HL-60 (cell line): ENCODE measurements around the gene CDIPT.

Experiments
- DNase-seq, 2 experiments: peaks; one replicate each; pipeline ENCODE4 v3.0.0-alpha.2; 2010 to 2020; ENCODE audit warnings: low read depth in 1 of 2, low spot score in 1 of 2
- H3K27ac ChIP-seq: fragments of 250-450 bp; sonication (Bioruptor Pico); replicated peaks from 2 replicates; pipeline ENCODE4 v1.5.1; 2020; ENCODE audit warnings: mild to moderate bottlenecking, moderate library complexity
- H3K27me3 ChIP-seq: fragments of 250-450 bp; sonication (Bioruptor Pico); 2 replicates; pipeline ENCODE4 v1.5.1; 2021; ENCODE audit warnings: mild to moderate bottlenecking, moderate library complexity; ENCODE audit not compliant: insufficient read depth, poor library complexity, severe bottlenecking
- H3K4me3 ChIP-seq: replicated peaks from 2 replicates; pipeline ENCODE4 v1.5.1; 2011; ENCODE audit warnings: mild to moderate bottlenecking, control low read depth, low read length; ENCODE audit not compliant: insufficient read depth
- GABPA ChIP-seq: IDR thresholded peaks from 2 replicates; pipeline ENCODE4 v1.6.1; 2012; ENCODE audit warnings: low read depth
- POLR2AphosphoS5 ChIP-seq: IDR thresholded peaks from 2 replicates; pipeline ENCODE4 v1.6.1; 2012; ENCODE audit warnings: low read depth
- SPI1 ChIP-seq: IDR thresholded peaks from 2 replicates; pipeline ENCODE4 v1.6.1; 2012; ENCODE audit warnings: low read depth, mild to moderate bottlenecking, borderline replicate concordance
- TF ChIP-seq, protein P1 (sequence below): IDR thresholded peaks from 2 replicates; pipeline ENCODE4 v1.6.1; 2012; ENCODE audit warnings: low read depth; ENCODE audit not compliant: insufficient replicate concordance
- TF ChIP-seq, protein P2 (sequence below): IDR thresholded peaks from one replicate; pipeline ENCODE4 v1.5.1; 2011; ENCODE audit warnings: low read length, control low read depth, inconsistent platforms; ENCODE audit not compliant: insufficient read depth

CDIPT gene

DNA sequence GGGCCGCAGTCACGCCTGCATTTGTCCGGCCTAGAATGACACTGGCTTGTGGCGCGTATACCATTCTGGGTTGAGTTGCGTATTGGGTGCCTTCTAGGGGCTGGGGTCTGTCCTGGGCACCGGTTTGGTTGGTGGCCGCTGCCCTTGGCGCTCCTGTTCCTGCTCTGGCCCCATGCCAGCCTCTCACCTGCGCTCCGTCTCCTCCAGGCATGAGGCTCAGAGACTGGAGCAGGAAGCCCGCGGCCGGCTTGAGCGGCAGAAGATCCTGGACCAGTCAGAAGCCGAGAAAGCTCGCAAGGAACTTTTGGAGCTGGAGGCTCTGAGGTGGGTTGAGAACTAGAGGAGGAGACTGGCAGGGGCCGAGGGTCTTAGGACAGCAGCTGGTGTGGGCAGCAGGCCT, 17.4 kb downstream of the CDIPT start:
- H3K4me3 ChIP-seq = no peak overlapping the region
- no peak for DNase-seq
- H3K27me3 ChIP-seq = no peaks in the 10 kb centered on the region
- H3K27ac ChIP-seq = no peak overlapping the region
- TF ChIP-seq, protein P1, sequence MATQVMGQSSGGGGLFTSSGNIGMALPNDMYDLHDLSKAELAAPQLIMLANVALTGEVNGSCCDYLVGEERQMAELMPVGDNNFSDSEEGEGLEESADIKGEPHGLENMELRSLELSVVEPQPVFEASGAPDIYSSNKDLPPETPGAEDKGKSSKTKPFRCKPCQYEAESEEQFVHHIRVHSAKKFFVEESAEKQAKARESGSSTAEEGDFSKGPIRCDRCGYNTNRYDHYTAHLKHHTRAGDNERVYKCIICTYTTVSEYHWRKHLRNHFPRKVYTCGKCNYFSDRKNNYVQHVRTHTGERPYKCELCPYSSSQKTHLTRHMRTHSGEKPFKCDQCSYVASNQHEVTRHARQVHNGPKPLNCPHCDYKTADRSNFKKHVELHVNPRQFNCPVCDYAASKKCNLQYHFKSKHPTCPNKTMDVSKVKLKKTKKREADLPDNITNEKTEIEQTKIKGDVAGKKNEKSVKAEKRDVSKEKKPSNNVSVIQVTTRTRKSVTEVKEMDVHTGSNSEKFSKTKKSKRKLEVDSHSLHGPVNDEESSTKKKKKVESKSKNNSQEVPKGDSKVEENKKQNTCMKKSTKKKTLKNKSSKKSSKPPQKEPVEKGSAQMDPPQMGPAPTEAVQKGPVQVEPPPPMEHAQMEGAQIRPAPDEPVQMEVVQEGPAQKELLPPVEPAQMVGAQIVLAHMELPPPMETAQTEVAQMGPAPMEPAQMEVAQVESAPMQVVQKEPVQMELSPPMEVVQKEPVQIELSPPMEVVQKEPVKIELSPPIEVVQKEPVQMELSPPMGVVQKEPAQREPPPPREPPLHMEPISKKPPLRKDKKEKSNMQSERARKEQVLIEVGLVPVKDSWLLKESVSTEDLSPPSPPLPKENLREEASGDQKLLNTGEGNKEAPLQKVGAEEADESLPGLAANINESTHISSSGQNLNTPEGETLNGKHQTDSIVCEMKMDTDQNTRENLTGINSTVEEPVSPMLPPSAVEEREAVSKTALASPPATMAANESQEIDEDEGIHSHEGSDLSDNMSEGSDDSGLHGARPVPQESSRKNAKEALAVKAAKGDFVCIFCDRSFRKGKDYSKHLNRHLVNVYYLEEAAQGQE = no peak
- no peak for TF ChIP-seq GABPA

DNA sequence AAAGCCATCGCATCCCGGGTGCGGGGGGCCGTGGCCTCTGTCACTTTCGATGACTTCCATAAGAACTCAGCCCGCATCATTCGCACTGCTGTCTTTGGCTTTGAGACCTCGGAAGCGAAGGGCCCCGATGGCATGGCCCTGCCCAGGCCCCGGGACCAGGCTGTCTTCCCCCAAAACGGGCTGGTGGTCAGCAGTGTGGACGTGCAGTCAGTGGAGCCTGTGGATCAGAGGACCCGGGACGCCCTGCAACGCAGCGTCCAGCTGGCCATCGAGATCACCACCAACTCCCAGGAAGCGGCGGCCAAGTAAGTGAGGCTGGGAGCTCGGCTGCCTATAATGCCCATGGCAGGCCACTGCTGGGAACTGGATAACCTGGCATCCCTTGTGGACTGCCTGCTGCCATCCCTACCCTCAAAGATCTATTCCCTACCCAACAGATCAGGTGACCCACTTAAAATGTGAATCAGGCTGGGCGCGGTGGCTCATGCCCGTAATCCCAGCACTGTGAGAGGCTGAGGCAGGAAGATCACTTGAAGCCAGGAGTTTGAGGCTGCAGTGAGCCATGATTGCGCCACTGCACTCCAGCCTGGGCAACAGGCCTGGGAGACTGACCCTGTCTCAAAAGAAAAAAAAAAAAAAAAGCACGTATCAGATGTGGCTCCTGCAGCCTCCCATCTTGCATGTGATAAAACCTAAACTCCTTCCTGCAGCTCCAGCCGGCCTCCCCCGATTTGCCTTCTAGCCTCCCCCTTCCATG, 18.3 kb downstream of the CDIPT start:
- no peak for DNase-seq
- Histone ChIP-seq H3K4me3 (no peak overlapping the region), H3K27me3 (no peaks in the 10 kb centered on the region), H3K27ac (no peak overlapping the region)
- no peak for TF ChIP-seq SPI1
- TF ChIP-seq, protein P1 = no peak
- TF ChIP-seq, protein P2, sequence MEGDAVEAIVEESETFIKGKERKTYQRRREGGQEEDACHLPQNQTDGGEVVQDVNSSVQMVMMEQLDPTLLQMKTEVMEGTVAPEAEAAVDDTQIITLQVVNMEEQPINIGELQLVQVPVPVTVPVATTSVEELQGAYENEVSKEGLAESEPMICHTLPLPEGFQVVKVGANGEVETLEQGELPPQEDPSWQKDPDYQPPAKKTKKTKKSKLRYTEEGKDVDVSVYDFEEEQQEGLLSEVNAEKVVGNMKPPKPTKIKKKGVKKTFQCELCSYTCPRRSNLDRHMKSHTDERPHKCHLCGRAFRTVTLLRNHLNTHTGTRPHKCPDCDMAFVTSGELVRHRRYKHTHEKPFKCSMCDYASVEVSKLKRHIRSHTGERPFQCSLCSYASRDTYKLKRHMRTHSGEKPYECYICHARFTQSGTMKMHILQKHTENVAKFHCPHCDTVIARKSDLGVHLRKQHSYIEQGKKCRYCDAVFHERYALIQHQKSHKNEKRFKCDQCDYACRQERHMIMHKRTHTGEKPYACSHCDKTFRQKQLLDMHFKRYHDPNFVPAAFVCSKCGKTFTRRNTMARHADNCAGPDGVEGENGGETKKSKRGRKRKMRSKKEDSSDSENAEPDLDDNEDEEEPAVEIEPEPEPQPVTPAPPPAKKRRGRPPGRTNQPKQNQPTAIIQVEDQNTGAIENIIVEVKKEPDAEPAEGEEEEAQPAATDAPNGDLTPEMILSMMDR = no peak
- no peak for TF ChIP-seq POLR2AphosphoS5
- TF ChIP-seq GABPA = no peak

DNA sequence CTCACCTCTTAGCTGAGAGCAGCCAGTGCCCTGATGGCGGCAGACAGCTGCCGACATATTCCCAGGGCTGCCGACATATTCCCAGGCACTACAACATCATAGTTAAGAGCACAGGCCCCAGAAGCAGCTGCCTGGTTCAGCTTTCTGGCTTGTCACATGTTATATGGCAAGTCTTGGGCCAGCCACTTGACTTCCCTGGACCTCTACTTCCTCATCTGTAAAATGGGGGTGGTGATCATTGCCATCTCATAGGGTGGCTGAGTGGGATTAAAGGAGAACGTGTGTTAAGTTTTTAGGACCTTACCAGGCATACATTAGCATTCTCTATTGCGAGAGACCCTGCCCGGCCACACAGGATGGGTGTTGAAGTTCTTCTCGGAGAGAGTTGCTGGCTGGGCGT, 19.1 kb downstream of the CDIPT start:
- TF ChIP-seq, protein P1 = no peak
- no peak for TF ChIP-seq SPI1
- TF ChIP-seq, protein P2 = no peak
- no peak for TF ChIP-seq GABPA
- TF ChIP-seq POLR2AphosphoS5 = no peak
- no peak overlapping the region for H3K27ac ChIP-seq

More for the DNA sequence above, 19.1 kb downstream of the CDIPT start:
- no peak overlapping the region for H3K4me3 ChIP-seq
- no peak for DNase-seq
- no peaks in the 10 kb centered on the region for H3K27me3 ChIP-seq
